Measurements from ENCODE around the gene LIN7A.

The LIN7A gene

DNA sequence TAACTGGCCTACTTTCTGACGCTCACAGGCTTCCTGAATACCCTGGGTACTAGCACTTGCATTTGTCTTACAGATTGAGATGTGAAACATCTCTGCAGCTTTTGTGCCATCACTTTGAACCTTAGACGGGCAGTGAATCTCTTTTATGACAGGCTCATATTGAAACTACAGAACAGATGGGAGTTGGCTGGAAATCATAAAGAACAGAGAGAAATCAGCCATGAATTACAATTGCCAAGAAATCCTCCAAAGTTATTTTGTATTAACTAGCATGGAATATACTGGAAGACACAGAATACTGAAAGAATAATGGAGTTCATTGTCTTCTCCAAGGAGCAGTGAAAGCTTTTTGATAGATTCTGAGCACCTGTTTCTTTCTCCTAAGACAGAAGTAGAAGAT, 188.3 kb downstream of the LIN7A start:
- TF ChIP-seq GATA2 (IDR thresholded peaks at IDR 0.05; ENCODE audit: low read depth, low read length) (no peak), GATA3 (IDR thresholded peaks at IDR 0.05; ENCODE audit: low read depth, low read length) (no peak)

- TF ChIP-seq GATA2 (IDR thresholded peaks at IDR 0.05; ENCODE audit: low read depth, low read length) (no peak), GATA3 (IDR thresholded peaks at IDR 0.05; ENCODE audit: low read depth, low read length) (no peak)
These were observed 189.9 kb downstream of the LIN7A start for GRCh38 chr12:80747800-80748199.

- no peak for TF ChIP-seq GATA3 (IDR thresholded peaks at IDR 0.05; ENCODE audit: low read depth, low read length)
- no peak for TF ChIP-seq GATA2 (IDR thresholded peaks at IDR 0.05; ENCODE audit: low read depth, low read length)
These were observed 191.8 kb downstream of the LIN7A start for GRCh38 chr12:80745851-80746505.
